ENCODE measurements around the gene ABCC1.

ABCC1 gene

GRCh38 chr16:15967655-15968315 lies 18.4 kb downstream of the ABCC1 start:
- no peak overlapping the region for H3K4me3 ChIP-seq (replicated peaks; ENCODE audit: low read depth, low read length)
- TF ChIP-seq CTCF (IDR thresholded peaks at IDR 0.05; ENCODE audit: low read depth, low read length, missing control alignments) = no peak
- DNase-seq (ENCODE audit: extremely low read depth, low read depth) = no peak

DNA sequence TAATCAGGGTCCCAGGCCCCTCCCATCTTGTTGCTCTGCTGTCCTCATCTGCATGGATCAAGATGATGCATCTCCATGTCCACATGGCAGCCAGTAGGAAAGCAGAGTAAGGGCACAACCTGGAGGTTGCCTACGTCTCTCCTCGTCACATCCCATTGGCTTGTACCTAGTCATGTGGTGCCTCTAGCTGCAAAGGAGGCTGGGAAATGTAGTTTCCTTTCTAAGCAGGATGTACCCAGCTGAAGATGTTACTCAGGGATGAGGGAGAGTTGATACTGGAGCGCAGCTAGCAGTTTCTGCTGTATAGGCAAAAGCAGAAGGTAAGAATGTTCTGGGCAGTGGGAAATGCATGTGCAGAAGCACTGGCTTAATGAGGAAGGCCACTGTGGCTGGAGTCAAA lies 20.8 kb downstream of the ABCC1 start:
- no peak for TF ChIP-seq CTCF (IDR thresholded peaks at IDR 0.05; ENCODE audit: low read depth, low read length, missing control alignments)
- H3K4me3 ChIP-seq (replicated peaks; ENCODE audit: low read depth, low read length) = no peak overlapping the region
- DNase-seq (ENCODE audit: extremely low read depth, low read depth) = no peak

- no peak for DNase-seq (ENCODE audit: extremely low read depth, low read depth)
- H3K4me3 ChIP-seq (replicated peaks; ENCODE audit: low read depth, low read length) = no peak overlapping the region
- TF ChIP-seq CTCF (IDR thresholded peaks at IDR 0.05; ENCODE audit: low read depth, low read length, missing control alignments) = no peak
These were observed 21.5 kb downstream of the ABCC1 start for GRCh38 chr16:15970743-15971439.

DNA sequence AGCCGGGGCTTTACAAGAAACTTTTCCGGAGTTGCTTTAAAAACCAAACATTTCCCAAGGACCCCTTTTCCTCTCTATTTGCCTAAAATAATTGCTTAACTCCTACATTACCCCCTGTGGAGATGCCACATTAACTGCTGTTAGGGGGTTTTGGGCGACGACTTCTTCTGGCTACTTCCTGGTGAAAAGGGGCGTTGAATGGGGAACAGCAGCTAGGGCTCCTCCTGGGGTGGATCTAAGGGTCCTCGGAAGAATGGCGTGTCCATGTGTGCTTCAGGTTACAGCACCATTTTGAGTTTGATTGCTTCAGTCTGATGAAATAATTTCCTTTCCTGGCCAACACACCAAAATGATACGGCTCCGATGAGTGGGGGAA lies 22.0 kb downstream of the ABCC1 start:
- no peak for DNase-seq (ENCODE audit: extremely low read depth, low read depth)
- TF ChIP-seq CTCF (IDR thresholded peaks at IDR 0.05; ENCODE audit: low read depth, low read length, missing control alignments) = no peak
- no peak overlapping the region for H3K4me3 ChIP-seq (replicated peaks; ENCODE audit: low read depth, low read length)

DNA sequence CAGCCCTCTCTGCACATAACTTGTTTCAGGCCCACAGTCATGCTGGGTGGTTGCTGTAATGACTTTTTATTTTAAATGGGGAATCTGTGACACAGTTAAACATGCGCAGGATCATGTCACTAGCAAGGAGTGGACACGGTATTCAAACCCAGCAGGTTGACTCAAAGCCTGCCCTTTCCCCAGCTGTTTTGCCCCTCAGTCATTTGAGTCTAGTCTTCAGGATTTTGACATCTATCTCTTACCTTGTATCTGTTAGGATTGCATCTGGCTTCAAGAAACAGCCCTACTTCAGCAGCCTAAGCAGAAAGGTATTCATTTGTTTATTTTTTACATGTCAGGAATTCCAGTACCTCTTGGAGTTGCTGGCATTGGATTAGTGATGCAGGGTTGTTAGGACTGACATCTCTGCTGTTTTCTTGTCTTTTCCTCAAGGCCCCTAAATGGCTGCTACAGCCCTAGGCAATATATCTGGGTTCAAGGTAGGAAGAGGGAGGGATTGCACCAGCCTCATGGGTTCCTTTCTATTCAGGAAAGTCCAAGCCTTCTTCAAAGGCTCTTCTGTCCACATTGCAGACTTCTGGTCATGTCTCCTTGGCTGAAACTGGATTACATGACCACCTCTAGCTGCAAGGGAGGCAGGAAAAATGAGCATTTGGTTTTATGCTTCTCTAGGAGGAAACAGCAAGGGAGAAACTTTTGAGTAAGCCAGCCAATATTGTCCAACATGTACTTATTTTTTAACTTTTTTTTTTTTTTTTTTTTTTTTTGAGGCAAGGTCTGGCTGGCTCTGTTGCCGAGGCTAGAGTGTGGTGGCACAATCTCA lies 22.8 kb downstream of the ABCC1 start:
- no peak overlapping the region for H3K4me3 ChIP-seq (replicated peaks; ENCODE audit: low read depth, low read length)
- DNase-seq (ENCODE audit: extremely low read depth, low read depth) = no peak
- no peak for TF ChIP-seq CTCF (IDR thresholded peaks at IDR 0.05; ENCODE audit: low read depth, low read length, missing control alignments)

GRCh38 chr16:15973421-15973820 lies 24.0 kb downstream of the ABCC1 start:
- no peak for TF ChIP-seq CTCF (IDR thresholded peaks at IDR 0.05; ENCODE audit: low read depth, low read length, missing control alignments)
- H3K4me3 ChIP-seq (replicated peaks; ENCODE audit: low read depth, low read length) = no peak overlapping the region
- DNase-seq (ENCODE audit: extremely low read depth, low read depth) = no peak
